Measurements from ENCODE around the gene FBXW7. TPM values are rescaled to one million over a fixed set of nuclear protein-coding genes. Genes with fewer than 3 reads are reported as not detected.
A peak's percentile ranks its signal among the peaks of the same experiment; 100 is the strongest.

The FBXW7 gene
- total RNA-seq, 1 donor from 2014 or later, result 126 TPM

GRCh38 chr4:152283801-152284470 lies 252.0 kb downstream of the FBXW7 start:
- DNase-seq, result no peak

DNA sequence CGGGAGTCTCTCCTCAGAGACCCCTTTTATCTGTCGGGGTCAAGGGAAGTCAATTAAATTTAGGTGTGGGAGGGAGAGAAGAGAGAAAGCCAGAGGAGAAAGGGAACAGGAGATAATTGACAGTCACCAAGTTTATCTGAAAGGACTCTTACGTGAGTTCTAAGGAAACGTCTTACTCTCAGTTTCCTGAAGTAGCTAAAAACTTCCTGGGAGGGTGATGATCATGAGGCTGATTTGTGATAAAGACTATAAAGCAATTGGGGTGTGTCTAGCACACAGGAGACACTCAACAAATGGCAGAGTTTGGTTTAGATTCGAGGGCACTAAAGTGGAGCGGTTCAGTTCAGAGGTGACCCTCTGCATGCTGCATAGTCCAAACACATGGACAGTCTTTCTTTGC lies 254.1 kb downstream of the FBXW7 start:
- no peak for DNase-seq

GRCh38 chr4:152281211-152281610 lies 254.7 kb downstream of the FBXW7 start:
- no peak for DNase-seq

DNA sequence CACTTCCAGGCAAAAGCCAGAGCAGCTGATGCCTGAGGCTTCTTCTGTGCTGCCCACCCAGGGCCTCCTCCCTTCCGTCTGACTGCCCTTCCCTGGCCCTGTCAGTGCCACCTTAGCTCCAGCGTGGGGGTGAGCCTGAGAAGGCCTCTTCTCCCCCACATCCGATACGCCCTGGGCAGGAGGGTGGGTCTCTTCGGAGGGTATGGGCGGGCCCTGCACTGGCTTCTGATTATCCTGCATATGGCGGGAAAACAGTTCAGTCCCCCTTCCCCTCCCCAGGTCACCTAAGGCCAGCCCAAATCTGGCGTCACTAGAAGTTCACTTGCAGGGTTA lies 256.7 kb downstream of the FBXW7 start:
- DNase-seq, result no peak

DNA sequence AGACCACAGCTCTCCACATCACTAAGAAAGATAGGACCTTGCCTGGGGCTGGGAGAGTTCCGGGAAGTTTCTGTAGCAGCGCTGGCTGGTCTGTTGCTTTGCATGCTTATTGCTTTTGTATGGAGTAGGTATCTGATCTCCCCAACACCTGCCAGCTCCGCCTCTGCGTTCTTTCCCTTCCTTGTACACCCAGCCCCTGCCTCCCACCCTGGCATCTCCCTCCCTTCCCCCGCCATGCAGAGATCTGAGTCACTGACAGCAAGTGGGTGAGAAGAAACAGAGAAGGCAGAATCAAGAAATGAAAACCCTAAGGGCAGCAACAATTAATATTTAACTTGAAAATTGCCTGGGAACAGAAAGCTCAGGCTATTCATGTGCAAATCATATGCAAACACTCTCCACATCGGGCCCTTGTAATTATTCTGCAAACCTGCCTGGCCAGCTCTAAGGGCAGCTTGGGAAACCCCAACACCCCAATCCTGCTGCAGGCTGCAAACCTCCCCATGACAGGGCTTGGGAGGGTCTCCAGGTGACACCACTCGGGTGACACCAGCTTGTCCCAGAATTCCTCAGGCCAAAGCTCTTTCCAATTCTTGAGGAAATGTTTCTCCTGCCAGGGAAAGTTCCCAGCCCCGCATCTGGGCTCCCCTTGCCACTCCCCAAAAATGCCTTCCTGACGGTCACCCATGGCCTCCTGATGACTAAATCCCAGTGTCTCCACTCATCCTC lies 257.2 kb downstream of the FBXW7 start:
- DNase-seq, result peak; percentile 32

DNA sequence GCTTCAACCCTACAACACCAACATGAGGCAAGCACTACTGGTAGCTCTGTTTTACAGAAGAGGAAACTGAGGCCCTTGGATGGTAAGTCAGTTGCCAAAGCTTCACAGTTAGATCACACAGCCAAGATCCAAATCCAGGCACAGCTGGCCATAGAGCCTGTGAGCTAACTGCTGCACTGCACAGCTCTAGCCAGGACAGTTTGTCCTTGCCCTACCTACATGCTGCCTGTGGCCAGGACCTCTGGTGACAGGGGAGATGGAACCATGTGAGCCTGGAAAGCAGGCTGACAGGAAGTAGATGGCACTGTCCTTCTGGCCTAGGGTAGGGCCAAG lies 257.8 kb downstream of the FBXW7 start:
- DNase-seq, result no peak

DNA sequence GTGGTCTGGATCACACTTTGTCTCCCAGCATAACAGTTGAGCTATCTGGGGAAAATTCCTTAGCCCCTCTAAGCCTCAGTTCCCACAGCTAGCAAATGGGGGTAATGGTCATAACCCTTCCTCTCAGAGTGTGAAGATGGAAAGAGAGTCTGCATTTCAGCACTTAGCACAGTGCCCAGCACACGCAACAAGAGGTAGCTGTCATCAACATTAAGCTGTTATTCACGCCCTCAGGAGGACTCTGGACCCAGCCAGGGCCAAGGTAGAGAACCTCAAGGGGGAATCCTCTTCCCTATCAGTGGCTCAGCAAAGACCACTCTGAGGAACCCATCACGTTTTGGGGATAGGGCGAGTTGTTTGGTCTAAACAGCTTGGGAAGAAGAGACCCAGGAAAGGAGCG lies 258.6 kb downstream of the FBXW7 start:
- no peak for DNase-seq

DNA sequence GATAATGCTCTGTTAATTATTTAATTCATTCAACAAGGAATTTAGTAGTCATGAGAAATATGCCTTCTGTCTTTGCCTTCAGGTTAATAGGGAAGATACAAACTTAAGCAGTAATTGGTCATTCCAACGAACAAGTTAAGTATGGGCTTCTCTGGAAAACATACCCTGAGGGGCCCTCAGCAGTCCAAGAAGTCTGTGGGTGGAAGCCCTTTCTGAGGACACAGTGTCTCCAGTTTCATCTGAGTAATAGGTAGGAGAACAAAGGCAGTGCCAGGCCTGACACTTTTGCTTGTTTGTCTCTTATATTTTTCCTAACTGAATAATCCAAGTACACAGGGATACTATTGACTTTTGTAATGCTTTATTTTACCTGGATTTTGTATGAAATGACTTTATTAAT lies 262.5 kb downstream of the FBXW7 start:
- no peak for DNase-seq

Small RNA genes within 50 kb of the gene (small RNA-seq; reads per million reads assigned to genes)
- not detected for gene MIR3140 (ENCODE audit: low replicate concordance)

Other genes starting within 250 kb of the FBXW7 start
- gene TMEM154, start 143.9 kb upstream of the FBXW7 start, total RNA-seq, result 12.6 TPM
- 4.8 TPM for gene TIGD4, start 243.6 kb upstream of the FBXW7 start, total RNA-seq
- 36.6 TPM for gene ARFIP1, start 243.9 kb upstream of the FBXW7 start, total RNA-seq